HepG2 (cell line): ENCODE results near the gene BRD2. TPM values are rescaled to one million over a fixed set of nuclear protein-coding genes. Genes with fewer than 3 reads are reported as not detected.

Experiments used
- CREB3 ChIP-seq: sonication (generic); formaldehyde crosslinking; IDR thresholded peaks from 2 replicates; pipeline ENCODE4 v1.5.0; 2020; ENCODE audit warnings: missing genetic modification reagents
- HBP1 ChIP-seq: IDR thresholded peaks from 2 replicates; pipeline ENCODE4 v1.6.1; 2016; ENCODE audit warnings: low read depth, control low read depth
- HNF1A ChIP-seq, 2 experiments: sonication (generic) in 1 of 2; formaldehyde crosslinking in 1 of 2; IDR thresholded peaks; 2 replicates each; pipeline versions ENCODE4 v1.4.0 to v1.6.1; 2016 to 2020; ENCODE audit warnings: borderline replicate concordance in 1 of 2, low read depth in 1 of 2, mild to moderate bottlenecking in 1 of 2, missing genetic modification reagents in 1 of 2
- KLF13 ChIP-seq: sonication (generic); formaldehyde crosslinking; IDR thresholded peaks from 2 replicates; pipeline ENCODE4 v1.4.0; 2020; ENCODE audit warnings: mild to moderate bottlenecking, missing genetic modification reagents
- SMAD9 ChIP-seq: sonication (generic); formaldehyde crosslinking; IDR thresholded peaks from 2 replicates; pipeline ENCODE4 v1.5.1; 2020; ENCODE audit warnings: mild to moderate bottlenecking, missing genetic modification reagents
- ZFP82 ChIP-seq: sonication (generic); formaldehyde crosslinking; IDR thresholded peaks from 2 replicates; pipeline ENCODE4 v1.5.1; 2020; ENCODE audit warnings: mild to moderate bottlenecking, missing genetic modification reagents, borderline replicate concordance
- ZNF282 ChIP-seq: fragments of 450-650 bp; IDR thresholded peaks from 2 replicates; pipeline ENCODE4 v1.6.1; 2018; ENCODE audit not compliant: partially characterized antibody
- ZNF501 ChIP-seq: sonication (generic); formaldehyde crosslinking; IDR thresholded peaks from 2 replicates; pipeline ENCODE4 v1.5.1; 2020; ENCODE audit warnings: mild to moderate bottlenecking, moderate library complexity, missing genetic modification reagents
- ZNF598 ChIP-seq: sonication (generic); formaldehyde crosslinking; IDR thresholded peaks from 2 replicates; pipeline ENCODE4 v1.5.1; 2020; ENCODE audit warnings: mild to moderate bottlenecking, missing genetic modification reagents, borderline replicate concordance
- ZNF879 ChIP-seq: sonication (generic); formaldehyde crosslinking; IDR thresholded peaks from 2 replicates; pipeline ENCODE4 v1.8.1; 2023; ENCODE audit warnings: missing genetic modification reagents
- ZSCAN9 ChIP-seq: IDR thresholded peaks from 2 replicates; pipeline ENCODE4 v1.6.1; 2016; ENCODE audit warnings: borderline replicate concordance
- polyA plus RNA-seq, 8 experiments: library from polyadenylated mRNA; depleted of rRNA in 3 of 8; stranded (reverse) in 7 of 8; unstranded in 1 of 8; fragments of >200 nt; fragmentation: Illumina TruSeq in 4 of 8; extraction: Trizol in 4 of 8; gene quantifications; 2 replicates each; pipeline versions ENCODE4 v1.2.1 to v1.2.3, GENCODE V29; 2011 to 2016; ENCODE audit warnings: low read depth in 4 of 8, missing spikeins in 1 of 8, mixed read lengths in 1 of 8; ENCODE audit not compliant: insufficient read depth in 1 of 8
- total RNA-seq, 5 experiments: library from RNA; depleted of rRNA; stranded (reverse); fragments of >200 nt; fragmentation: Illumina TruSeq; extraction: Trizol; gene quantifications; 2 replicates each; pipeline ENCODE4 v1.2.3, GENCODE V29; 2016; ENCODE audit warnings: low read depth in 1 of 5
- TF ChIP-seq, protein P1 (sequence below): sonication (generic); formaldehyde crosslinking; IDR thresholded peaks from 2 replicates; pipeline ENCODE4 v1.9.0; 2021; ENCODE audit warnings: mild to moderate bottlenecking, missing genetic modification reagents

Gene BRD2
- total and polyA plus RNA-seq, 2 of the 13 experiments (the other 11 are each of a cell fraction or from before 2014, with no cell fraction given): 143 to 202 TPM

GRCh38 chr6:32972353-32973143 lies 4.2 kb downstream of the BRD2 start (continued):
- no peak for TF ChIP-seq HNF1A (IDR thresholded peaks at IDR 0.05; ENCODE audit: low read depth)
- no peak; the same call in 1 of the 2 replicates for TF ChIP-seq HNF1A (CRISPR knock-in tag; IDR thresholded peaks at IDR 0.05; ENCODE audit: borderline replicate concordance)
- no peak for TF ChIP-seq SMAD9 (CRISPR knock-in tag)
- TF ChIP-seq ZNF598 (CRISPR knock-in tag): 0 out of 2 replicates have a peak, but pooled peaks have one; percentile 23
- TF ChIP-seq ZNF282: no peak
- TF ChIP-seq KLF13: no peak
- TF ChIP-seq ZFP82 (CRISPR knock-in tag): peak; percentile 93
- TF ChIP-seq ZNF879 (CRISPR knock-in tag): 0 out of 2 replicates have a peak, but pooled peaks have one; percentile 33
- peak; percentile 3; the same call in 1 of the 2 replicates for TF ChIP-seq HBP1 (CRISPR knock-in tag)
- TF ChIP-seq ZNF501 (CRISPR knock-in tag): peak; percentile 16; the same call in 1 of the 2 replicates
- no peak for TF ChIP-seq CREB3 (CRISPR knock-in tag)
- TF ChIP-seq, protein P1, sequence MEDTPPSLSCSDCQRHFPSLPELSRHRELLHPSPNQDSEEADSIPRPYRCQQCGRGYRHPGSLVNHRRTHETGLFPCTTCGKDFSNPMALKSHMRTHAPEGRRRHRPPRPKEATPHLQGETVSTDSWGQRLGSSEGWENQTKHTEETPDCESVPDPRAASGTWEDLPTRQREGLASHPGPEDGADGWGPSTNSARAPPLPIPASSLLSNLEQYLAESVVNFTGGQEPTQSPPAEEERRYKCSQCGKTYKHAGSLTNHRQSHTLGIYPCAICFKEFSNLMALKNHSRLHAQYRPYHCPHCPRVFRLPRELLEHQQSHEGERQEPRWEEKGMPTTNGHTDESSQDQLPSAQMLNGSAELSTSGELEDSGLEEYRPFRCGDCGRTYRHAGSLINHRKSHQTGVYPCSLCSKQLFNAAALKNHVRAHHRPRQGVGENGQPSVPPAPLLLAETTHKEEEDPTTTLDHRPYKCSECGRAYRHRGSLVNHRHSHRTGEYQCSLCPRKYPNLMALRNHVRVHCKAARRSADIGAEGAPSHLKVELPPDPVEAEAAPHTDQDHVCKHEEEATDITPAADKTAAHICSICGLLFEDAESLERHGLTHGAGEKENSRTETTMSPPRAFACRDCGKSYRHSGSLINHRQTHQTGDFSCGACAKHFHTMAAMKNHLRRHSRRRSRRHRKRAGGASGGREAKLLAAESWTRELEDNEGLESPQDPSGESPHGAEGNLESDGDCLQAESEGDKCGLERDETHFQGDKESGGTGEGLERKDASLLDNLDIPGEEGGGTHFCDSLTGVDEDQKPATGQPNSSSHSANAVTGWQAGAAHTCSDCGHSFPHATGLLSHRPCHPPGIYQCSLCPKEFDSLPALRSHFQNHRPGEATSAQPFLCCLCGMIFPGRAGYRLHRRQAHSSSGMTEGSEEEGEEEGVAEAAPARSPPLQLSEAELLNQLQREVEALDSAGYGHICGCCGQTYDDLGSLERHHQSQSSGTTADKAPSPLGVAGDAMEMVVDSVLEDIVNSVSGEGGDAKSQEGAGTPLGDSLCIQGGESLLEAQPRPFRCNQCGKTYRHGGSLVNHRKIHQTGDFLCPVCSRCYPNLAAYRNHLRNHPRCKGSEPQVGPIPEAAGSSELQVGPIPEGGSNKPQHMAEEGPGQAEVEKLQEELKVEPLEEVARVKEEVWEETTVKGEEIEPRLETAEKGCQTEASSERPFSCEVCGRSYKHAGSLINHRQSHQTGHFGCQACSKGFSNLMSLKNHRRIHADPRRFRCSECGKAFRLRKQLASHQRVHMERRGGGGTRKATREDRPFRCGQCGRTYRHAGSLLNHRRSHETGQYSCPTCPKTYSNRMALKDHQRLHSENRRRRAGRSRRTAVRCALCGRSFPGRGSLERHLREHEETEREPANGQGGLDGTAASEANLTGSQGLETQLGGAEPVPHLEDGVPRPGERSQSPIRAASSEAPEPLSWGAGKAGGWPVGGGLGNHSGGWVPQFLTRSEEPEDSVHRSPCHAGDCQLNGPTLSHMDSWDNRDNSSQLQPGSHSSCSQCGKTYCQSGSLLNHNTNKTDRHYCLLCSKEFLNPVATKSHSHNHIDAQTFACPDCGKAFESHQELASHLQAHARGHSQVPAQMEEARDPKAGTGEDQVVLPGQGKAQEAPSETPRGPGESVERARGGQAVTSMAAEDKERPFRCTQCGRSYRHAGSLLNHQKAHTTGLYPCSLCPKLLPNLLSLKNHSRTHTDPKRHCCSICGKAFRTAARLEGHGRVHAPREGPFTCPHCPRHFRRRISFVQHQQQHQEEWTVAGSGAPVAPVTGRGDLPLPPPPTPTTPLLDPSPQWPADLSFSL: no peak
- no peak for TF ChIP-seq ZSCAN9 (CRISPR knock-in tag)
